Liver (tissue), 9 donors: ENCODE measurements around the gene COX10. TPM values are rescaled to one million over a fixed set of nuclear protein-coding genes. Genes with fewer than 3 reads are reported as not detected.

Source experiments
- DNase-seq: peaks from one replicate; pipeline ENCODE4 v3.0.0-alpha.2; 2017; ENCODE audit warnings: low spot score
- H3K27ac ChIP-seq, 2 donors: one replicate each; pipeline ENCODE4 v1.7.0; 2013; ENCODE audit warnings: inconsistent platforms in 2 of 2, low read length in 2 of 2, control low read depth in 1 of 2, low read depth in 1 of 2, mild to moderate bottlenecking in 1 of 2
- H3K27me3 ChIP-seq, 4 donors: one replicate each; pipeline versions ENCODE4 v1.6.1 to v1.7.0; 2013; ENCODE audit warnings: low read length in 3 of 4, inconsistent platforms in 1 of 4, mild to moderate bottlenecking in 1 of 4, moderate library complexity in 1 of 4; ENCODE audit not compliant: control insufficient read depth in 4 of 4, insufficient read depth in 4 of 4
- H3K36me3 ChIP-seq, 4 donors: one replicate each; pipeline versions ENCODE4 v1.6.1 to v1.7.0; 2013; ENCODE audit warnings: low read length in 3 of 4, mild to moderate bottlenecking in 3 of 4, low read depth in 1 of 4, moderate library complexity in 1 of 4; ENCODE audit not compliant: control insufficient read depth in 4 of 4, insufficient read depth in 3 of 4
- H3K4me1 ChIP-seq, 4 donors: one replicate each; pipeline versions ENCODE4 v1.6.1 to v1.7.0; 2013; ENCODE audit warnings: low read length in 3 of 4, mild to moderate bottlenecking in 3 of 4, moderate library complexity in 1 of 4; ENCODE audit not compliant: control insufficient read depth in 4 of 4, insufficient read depth in 4 of 4
- H3K4me3 ChIP-seq, 3 donors: one replicate each; pipeline versions ENCODE4 v1.6.1 to v1.7.0; 2013; ENCODE audit warnings: low read length in 3 of 3, control low read depth in 1 of 3, low read depth in 1 of 3, mild to moderate bottlenecking in 1 of 3
- H3K9ac ChIP-seq, 2 donors: one replicate each; pipeline ENCODE4 v1.7.0; 2013; ENCODE audit warnings: low read length in 2 of 2, mild to moderate bottlenecking in 2 of 2, moderate library complexity in 2 of 2, control low read depth in 1 of 2, low read depth in 1 of 2
- H3K9me3 ChIP-seq, 4 donors: one replicate each; pipeline versions ENCODE4 v1.6.1 to v1.7.0; 2013; ENCODE audit warnings: low read length in 3 of 4; ENCODE audit not compliant: control insufficient read depth in 4 of 4
- EGR1 ChIP-seq, 2 donors: IDR thresholded peaks; 2 replicates each; pipeline ENCODE4 v1.6.1; 2016 to 2018; ENCODE audit warnings: antibody characterized with exemption in 2 of 2, low read depth in 2 of 2
- FOXA1 ChIP-seq: IDR thresholded peaks from 2 replicates; pipeline ENCODE4 v1.6.1; 2016; ENCODE audit warnings: antibody characterized with exemption
- FOXA2 ChIP-seq: IDR thresholded peaks from 2 replicates; pipeline ENCODE4 v1.6.1; 2016; ENCODE audit warnings: antibody characterized with exemption
- GABPA ChIP-seq, 2 donors: IDR thresholded peaks in 1 of 2; conservative IDR thresholded peaks in 1 of 2; 2 replicates each; pipeline ENCODE4 v1.6.1; 2016; ENCODE audit warnings: antibody characterized with exemption in 2 of 2, mild to moderate bottlenecking in 1 of 2, moderate library complexity in 1 of 2
- HNF4A ChIP-seq, 2 donors: conservative IDR thresholded peaks; 2 replicates each; pipeline ENCODE4 v1.6.1; 2016; ENCODE audit warnings: antibody characterized with exemption in 2 of 2, mild to moderate bottlenecking in 2 of 2
- HNF4G ChIP-seq: IDR thresholded peaks from 2 replicates; pipeline ENCODE4 v1.6.1; 2016; ENCODE audit warnings: antibody characterized with exemption
- JUND ChIP-seq, 2 donors: IDR thresholded peaks; 2 replicates each; pipeline ENCODE4 v1.6.1; 2016; ENCODE audit warnings: antibody characterized with exemption in 2 of 2
- NR2F2 ChIP-seq: IDR thresholded peaks from 2 replicates; pipeline ENCODE4 v1.6.1; 2016; ENCODE audit warnings: antibody characterized with exemption
- RAD21 ChIP-seq, 2 donors: IDR thresholded peaks; 2 replicates each; pipeline ENCODE4 v1.6.1; 2016; ENCODE audit warnings: antibody characterized with exemption in 2 of 2, mild to moderate bottlenecking in 2 of 2
- RXRA ChIP-seq, 2 donors: IDR thresholded peaks; 2 replicates each; pipeline ENCODE4 v1.6.1; 2017 to 2018; ENCODE audit warnings: antibody characterized with exemption in 2 of 2, mild to moderate bottlenecking in 1 of 2
- SP1 ChIP-seq: IDR thresholded peaks from 2 replicates; pipeline ENCODE4 v1.6.1; 2018; ENCODE audit warnings: antibody characterized with exemption, mild to moderate bottlenecking
- TAF1 ChIP-seq: conservative IDR thresholded peaks from 2 replicates; pipeline ENCODE4 v1.6.1; 2016; ENCODE audit warnings: antibody characterized with exemption, mild to moderate bottlenecking
- YY1 ChIP-seq: IDR thresholded peaks from 2 replicates; pipeline ENCODE4 v1.6.1; 2016; ENCODE audit warnings: antibody characterized with exemption, mild to moderate bottlenecking
- WGBS: extraction: QIAGEN DNeasy Blood & Tissue Kit; methylation state at CpG from one replicate; pipeline ENCODE4 v1.1.7; 2013; 5-methylcytosine and 5-hydroxymethylcytosine counted together
- polyA plus RNA-seq, 2 donors: library from polyadenylated mRNA; stranded (reverse) in 1 of 2; unstranded in 1 of 2; fragments of 200-250 nt in 1 of 2; fragments of >200 nt in 1 of 2; fragmentation: Nextera tagmentation in 1 of 2; extraction: Ambion mirVana in 1 of 2; gene quantifications; one replicate each; pipeline versions ENCODE4 v1.2.1 to v1.2.3, GENCODE V29; 2013 to 2015
- total RNA-seq, 2 donors: library from RNA; depleted of rRNA; stranded (reverse); fragments of >200 nt; gene quantifications; one replicate each; pipeline ENCODE4 v1.2.3, GENCODE V29; 2014
- TF ChIP-seq, protein P1 (sequence below): IDR thresholded peaks from 2 replicates; pipeline ENCODE4 v1.6.1; 2016; ENCODE audit warnings: antibody characterized with exemption
- TF ChIP-seq, protein P2 (sequence below): fragments of 150-350 bp; IDR thresholded peaks from 2 replicates; pipeline ENCODE4 v1.5.1; 2017; ENCODE audit warnings: improper control_type of control experiment, low read depth, low read length; ENCODE audit not compliant: missing input control
- TF ChIP-seq, protein P3 (sequence below): IDR thresholded peaks from 2 replicates; pipeline ENCODE4 v1.6.1; 2016; ENCODE audit warnings: antibody characterized with exemption
- TF ChIP-seq, protein P4 (sequence below): IDR thresholded peaks from 2 replicates; pipeline ENCODE4 v1.6.1; 2016; ENCODE audit warnings: antibody characterized with exemption, mild to moderate bottlenecking
- TF ChIP-seq, protein P5 (sequence below): IDR thresholded peaks from 2 replicates; pipeline ENCODE4 v1.6.1; 2016; ENCODE audit warnings: antibody characterized with exemption
- donor health status: healthy.
- donor health status: healthy.
- donor health status: healthy.
- donor health status: healthy.
- donor health status: healthy.

Gene COX10
- total and polyA plus RNA-seq, 4 donors: 7.0 to 15.1 (median 8.7) TPM

DNA sequence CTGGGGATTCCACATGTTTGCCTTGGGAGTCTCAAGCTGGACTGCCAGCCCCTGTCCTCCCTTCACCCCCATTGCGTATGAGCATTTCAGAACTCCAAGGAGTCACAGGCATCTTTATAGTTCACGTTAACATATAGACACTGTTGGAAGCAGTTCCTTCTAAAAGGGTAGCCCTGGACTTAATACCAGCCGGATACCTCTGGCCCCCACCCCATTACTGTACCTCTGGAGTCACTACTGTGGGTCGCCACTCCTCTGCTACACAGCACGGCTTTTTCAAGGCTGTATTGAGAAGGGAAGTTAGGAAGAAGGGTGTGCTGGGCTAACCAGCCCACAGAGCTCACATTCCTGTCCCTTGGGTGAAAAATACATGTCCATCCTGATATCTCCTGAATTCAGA, 138.5 kb downstream of the COX10 start:
- 98% methylated on average over 5 of the region's 5 CpGs for WGBS
- no peak for TF ChIP-seq RXRA (IDR thresholded peaks at IDR 0.05)

DNA sequence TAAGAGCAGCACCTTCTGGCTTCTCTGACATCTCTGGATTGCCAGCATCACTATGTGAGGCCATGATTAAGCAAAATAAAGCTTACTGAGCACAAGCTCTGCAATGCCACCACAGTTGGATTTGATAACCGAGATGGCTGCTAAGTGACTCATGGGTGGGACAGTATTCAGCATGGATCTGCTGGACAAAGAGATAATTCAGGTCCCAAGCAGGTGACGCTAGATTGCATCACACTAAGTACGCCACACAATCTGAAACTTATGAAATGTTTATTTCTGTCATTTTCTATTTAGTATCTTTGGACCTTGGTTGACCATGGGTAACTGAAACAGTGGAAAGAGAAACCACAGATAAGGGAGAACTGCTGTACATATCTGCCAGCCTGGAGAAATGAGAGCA, 139.9 kb downstream of the COX10 start:
- H3K27me3 ChIP-seq: no peaks in the 10 kb centered on the region
- peak overlapping the region; percentile 71 to 74 for H3K27ac ChIP-seq
- peaks cover 0 to 3% (median 1%) of the 10 kb centered on the region in 4 donors for H3K36me3 ChIP-seq
- no peak overlapping the region for H3K9ac ChIP-seq
- H3K4me1 ChIP-seq: peaks cover 8 to 27% (median 15%) of the 10 kb centered on the region in 4 donors
- no peak for DNase-seq
- TF ChIP-seq RXRA (IDR thresholded peaks at IDR 0.05) (peak in 1 of 2 donors; percentile 76), SP1 (peak; percentile 50), EGR1 (IDR thresholded peaks at IDR 0.05; ENCODE audit: low read depth in 2 of 2) (no peak), HNF4G (peak; percentile 20), JUND (IDR thresholded peaks at IDR 0.05) (peak in 1 of 2 donors; percentile 81), HNF4A (conservative IDR thresholded peaks at IDR 0.05) (peak; percentile 64 to 78), FOXA1 (no peak), NR2F2 (no peak), TAF1 (no peak), FOXA2 (no peak), GABPA (IDR thresholded peaks at IDR 0.05 in 1 of 2, conservative IDR thresholded peaks at IDR 0.05 in 1 of 2) (no peak), RAD21 (IDR thresholded peaks at IDR 0.05) (peak in 1 of 2 donors; percentile 48), YY1 (peak; percentile 78)
- TF ChIP-seq, protein P1, sequence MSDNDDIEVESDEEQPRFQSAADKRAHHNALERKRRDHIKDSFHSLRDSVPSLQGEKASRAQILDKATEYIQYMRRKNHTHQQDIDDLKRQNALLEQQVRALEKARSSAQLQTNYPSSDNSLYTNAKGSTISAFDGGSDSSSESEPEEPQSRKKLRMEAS: peak; percentile 46
- TF ChIP-seq, protein P2, sequence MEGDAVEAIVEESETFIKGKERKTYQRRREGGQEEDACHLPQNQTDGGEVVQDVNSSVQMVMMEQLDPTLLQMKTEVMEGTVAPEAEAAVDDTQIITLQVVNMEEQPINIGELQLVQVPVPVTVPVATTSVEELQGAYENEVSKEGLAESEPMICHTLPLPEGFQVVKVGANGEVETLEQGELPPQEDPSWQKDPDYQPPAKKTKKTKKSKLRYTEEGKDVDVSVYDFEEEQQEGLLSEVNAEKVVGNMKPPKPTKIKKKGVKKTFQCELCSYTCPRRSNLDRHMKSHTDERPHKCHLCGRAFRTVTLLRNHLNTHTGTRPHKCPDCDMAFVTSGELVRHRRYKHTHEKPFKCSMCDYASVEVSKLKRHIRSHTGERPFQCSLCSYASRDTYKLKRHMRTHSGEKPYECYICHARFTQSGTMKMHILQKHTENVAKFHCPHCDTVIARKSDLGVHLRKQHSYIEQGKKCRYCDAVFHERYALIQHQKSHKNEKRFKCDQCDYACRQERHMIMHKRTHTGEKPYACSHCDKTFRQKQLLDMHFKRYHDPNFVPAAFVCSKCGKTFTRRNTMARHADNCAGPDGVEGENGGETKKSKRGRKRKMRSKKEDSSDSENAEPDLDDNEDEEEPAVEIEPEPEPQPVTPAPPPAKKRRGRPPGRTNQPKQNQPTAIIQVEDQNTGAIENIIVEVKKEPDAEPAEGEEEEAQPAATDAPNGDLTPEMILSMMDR: no peak
- TF ChIP-seq, protein P3, sequence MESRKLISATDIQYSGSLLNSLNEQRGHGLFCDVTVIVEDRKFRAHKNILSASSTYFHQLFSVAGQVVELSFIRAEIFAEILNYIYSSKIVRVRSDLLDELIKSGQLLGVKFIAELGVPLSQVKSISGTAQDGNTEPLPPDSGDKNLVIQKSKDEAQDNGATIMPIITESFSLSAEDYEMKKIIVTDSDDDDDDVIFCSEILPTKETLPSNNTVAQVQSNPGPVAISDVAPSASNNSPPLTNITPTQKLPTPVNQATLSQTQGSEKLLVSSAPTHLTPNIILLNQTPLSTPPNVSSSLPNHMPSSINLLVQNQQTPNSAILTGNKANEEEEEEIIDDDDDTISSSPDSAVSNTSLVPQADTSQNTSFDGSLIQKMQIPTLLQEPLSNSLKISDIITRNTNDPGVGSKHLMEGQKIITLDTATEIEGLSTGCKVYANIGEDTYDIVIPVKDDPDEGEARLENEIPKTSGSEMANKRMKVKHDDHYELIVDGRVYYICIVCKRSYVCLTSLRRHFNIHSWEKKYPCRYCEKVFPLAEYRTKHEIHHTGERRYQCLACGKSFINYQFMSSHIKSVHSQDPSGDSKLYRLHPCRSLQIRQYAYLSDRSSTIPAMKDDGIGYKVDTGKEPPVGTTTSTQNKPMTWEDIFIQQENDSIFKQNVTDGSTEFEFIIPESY: peak; percentile 48
- TF ChIP-seq, protein P4, sequence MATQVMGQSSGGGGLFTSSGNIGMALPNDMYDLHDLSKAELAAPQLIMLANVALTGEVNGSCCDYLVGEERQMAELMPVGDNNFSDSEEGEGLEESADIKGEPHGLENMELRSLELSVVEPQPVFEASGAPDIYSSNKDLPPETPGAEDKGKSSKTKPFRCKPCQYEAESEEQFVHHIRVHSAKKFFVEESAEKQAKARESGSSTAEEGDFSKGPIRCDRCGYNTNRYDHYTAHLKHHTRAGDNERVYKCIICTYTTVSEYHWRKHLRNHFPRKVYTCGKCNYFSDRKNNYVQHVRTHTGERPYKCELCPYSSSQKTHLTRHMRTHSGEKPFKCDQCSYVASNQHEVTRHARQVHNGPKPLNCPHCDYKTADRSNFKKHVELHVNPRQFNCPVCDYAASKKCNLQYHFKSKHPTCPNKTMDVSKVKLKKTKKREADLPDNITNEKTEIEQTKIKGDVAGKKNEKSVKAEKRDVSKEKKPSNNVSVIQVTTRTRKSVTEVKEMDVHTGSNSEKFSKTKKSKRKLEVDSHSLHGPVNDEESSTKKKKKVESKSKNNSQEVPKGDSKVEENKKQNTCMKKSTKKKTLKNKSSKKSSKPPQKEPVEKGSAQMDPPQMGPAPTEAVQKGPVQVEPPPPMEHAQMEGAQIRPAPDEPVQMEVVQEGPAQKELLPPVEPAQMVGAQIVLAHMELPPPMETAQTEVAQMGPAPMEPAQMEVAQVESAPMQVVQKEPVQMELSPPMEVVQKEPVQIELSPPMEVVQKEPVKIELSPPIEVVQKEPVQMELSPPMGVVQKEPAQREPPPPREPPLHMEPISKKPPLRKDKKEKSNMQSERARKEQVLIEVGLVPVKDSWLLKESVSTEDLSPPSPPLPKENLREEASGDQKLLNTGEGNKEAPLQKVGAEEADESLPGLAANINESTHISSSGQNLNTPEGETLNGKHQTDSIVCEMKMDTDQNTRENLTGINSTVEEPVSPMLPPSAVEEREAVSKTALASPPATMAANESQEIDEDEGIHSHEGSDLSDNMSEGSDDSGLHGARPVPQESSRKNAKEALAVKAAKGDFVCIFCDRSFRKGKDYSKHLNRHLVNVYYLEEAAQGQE: peak; percentile 72
- TF ChIP-seq, protein P5, sequence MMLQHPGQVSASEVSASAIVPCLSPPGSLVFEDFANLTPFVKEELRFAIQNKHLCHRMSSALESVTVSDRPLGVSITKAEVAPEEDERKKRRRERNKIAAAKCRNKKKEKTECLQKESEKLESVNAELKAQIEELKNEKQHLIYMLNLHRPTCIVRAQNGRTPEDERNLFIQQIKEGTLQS: peak; percentile 35
- H3K9me3 ChIP-seq: no peaks in the 10 kb centered on the region
- 43% methylated on average over 3 of the region's 3 CpGs for WGBS
- H3K4me3 ChIP-seq: no peak overlapping the region

More for the DNA sequence above, 138.5 kb downstream of the COX10 start:
- no peak overlapping the region for H3K4me3 ChIP-seq
- H3K27ac ChIP-seq: no peak overlapping the region
- H3K36me3 ChIP-seq: peaks cover 0 to 3% (median 1%) of the 10 kb centered on the region in 4 donors
- H3K9me3 ChIP-seq: no peaks in the 10 kb centered on the region
- H3K9ac ChIP-seq: no peak overlapping the region
- peaks cover 8 to 24% (median 15%) of the 10 kb centered on the region in 4 donors for H3K4me1 ChIP-seq
- H3K27me3 ChIP-seq: no peaks in the 10 kb centered on the region
- DNase-seq: no peak
